ENCODE measurements around the gene POLR2J.
"Not testable (repeated sequence)": the region's sequence is repeated elsewhere in the genome, so short reads cannot be mapped to it uniquely, and the experiment has no call there.

GRCh38 chr7:102490529-102491075, 11.9 kb upstream of the POLR2J start:
- not testable (repeated sequence) for TF ChIP-seq CTCF (IDR thresholded peaks at IDR 0.05; ENCODE audit: poor library complexity); EZH2 (IDR thresholded peaks at IDR 0.05; ENCODE audit: borderline replicate concordance); EZH2phosphoT487 (IDR thresholded peaks at IDR 0.05; ENCODE audit: low read depth, severe bottlenecking, unreplicated experiment)

All from hepatocyte (in vitro differentiated cells).